HG03095 (cell line): ENCODE measurements around the gene PLXNA4.

ENCODE experiments used
- ATAC-seq: cut with Tn5 transposase; IDR thresholded peaks from one replicate; pipeline ENCODE4 v1.9.1; 2021; ENCODE audit warnings: moderate library complexity; ENCODE audit not compliant: unreplicated experiment

Gene PLXNA4

DNA sequence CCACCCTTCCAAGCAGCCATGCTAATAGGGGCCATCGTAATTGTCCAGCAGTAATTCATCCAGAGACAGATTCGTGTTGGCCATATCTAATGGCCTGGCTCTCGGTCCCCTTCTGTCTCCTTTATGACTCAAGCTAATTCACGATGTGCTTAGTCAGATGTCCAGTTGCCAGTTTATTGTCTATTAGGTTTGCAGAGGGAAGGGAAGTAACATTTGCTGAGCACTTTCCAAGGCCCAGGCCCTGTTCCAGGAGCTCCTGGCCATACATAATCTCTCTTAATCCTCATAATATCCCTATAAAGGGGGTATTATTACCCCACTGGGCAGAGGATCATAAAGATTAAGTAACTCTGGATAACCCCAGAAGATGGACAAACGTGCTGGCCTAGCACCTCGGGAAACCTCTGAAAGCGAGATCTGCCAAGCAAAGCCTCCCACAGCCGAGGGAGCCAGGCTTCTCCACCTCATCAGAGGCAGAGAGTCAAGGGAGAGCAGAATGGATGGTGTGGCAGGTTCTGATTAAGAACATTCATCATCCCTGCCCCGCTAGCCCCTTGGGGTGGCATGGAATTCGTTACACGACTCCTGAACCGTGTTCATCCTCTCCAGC, 153.7 kb downstream of the PLXNA4 start:
- no peak for ATAC-seq

DNA sequence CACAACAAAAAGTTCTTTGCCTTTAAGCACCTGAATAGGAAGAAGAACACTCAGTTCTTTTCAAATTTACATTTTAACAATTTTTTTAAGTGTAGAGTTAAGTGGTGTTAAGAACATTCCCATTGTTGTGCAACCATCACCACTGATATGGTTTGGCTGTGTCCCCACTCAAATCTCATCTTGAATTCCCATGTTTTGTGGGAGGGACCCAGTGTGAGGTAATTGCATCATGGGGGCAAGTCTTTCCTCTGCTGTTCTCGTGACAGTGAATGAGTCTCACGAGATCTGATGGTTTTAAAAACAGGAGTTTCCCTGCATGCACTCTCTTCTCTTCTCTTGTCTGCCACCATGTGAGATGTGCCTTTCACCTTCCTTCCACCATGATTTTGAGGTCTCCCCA, 155.7 kb downstream of the PLXNA4 start:
- ATAC-seq, result no peak

DNA sequence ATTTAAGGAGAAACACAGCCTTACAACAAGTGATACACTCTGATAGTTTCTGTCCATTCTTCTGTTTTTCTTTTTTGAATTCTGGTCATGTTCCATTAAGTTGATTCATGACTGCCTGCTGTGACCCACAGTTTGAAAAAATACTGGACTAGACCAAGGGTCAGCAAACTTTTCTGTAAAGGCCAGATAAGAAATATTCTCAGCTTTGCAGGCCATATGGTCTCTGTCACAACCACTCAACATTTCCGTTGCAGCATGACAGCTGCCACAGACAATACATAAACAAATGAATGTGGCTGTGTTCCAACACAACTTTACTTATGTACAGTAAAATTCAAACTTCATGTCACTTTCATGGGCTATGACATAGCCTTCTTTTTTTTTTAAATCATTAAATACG, 156.7 kb downstream of the PLXNA4 start:
- ATAC-seq, result no peak

DNA sequence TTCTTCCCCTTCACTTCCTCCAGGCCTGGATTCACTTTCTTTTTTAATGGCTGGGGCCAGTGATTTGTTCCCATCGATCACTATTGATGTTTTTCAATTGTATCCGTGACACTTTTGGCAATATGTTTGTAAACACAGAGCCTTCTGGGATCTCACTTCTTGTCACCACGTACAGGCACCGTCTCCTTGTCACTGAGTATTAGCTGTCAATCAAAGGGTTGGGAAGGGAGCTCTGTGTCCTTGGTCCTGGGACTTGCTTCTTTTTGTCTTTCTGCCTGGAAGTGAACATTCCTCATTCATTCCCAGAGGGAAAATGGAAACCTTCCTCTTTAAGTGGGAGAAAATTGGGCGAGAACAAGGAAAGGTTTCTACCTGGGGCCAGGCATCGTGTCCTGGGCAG, 157.4 kb downstream of the PLXNA4 start:
- ATAC-seq, result no peak

DNA sequence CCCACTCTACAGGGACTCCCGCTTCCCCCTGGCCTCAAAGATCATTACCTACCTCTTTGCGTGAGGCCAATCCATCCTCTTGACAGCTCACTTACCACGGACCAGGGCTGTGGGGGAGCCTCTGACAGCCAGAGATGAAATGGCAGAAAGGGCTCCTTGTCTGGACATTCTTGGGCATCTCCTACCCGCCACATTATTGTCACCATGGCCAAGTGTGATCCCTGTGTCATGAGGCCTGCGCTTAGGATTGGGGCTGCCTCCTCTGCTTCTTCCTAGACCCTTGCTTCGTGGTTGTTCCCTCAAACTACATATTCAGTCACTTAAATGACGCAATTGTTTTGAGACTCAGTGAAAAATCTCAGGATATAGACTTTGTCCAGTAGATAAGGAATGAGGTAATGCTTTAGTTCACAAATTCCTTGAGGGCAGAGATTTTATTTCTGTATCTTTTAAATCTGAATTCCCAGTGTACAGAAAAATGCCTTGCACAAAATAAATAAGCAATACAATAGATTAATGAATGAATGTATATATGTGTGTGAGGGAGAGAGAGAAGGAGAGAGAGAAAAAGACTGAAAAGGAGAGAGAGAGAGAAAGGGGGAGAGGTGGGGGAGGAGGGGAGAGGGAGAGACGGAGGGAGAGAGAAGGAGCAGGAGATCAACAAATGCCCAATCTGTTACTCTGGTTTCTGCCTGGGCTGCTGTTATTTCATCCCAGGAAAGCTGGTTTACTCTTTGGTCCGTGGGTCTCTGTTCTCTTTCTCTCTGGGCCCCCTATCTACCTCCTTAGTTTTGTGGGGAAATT, 159.0 kb downstream of the PLXNA4 start:
- ATAC-seq, result no peak

DNA sequence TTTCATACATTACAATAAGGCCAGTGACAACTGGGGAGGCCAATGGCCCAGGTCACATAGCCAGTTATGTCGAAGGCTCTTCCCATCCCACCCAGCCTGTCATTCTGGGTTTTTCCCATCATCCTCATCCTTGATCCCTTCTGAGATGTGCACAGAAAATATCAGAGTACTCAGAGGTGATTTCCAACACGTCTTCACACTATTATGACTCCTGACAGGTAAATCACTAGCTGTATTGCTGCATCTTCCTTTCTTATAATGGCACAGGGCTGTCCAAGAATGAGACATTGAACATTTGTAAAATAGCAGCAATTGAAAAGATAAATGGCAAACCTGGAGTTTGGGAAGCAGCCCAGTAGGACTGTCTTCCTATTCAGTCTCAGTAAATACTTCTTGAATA, 159.9 kb downstream of the PLXNA4 start:
- no peak for ATAC-seq

DNA sequence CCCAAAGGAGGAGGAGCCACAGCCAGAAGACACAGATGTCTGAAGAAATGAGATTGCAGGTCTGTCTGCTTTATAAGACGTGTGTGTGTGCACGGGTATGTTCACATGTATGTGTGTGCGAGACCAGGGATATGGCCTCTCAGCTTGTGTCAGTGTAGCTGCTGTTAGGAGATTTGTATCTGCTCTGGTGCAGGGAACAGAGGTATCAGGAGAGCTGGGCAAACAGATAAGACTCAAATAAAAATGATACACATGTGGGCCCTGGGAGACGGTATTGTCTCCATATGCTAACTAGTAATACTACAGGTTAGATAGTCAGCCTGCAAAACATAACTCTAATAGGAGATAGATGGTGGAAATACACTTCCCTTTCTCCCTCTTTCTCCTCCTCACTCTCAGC, 161.0 kb downstream of the PLXNA4 start:
- ATAC-seq, result no peak

DNA sequence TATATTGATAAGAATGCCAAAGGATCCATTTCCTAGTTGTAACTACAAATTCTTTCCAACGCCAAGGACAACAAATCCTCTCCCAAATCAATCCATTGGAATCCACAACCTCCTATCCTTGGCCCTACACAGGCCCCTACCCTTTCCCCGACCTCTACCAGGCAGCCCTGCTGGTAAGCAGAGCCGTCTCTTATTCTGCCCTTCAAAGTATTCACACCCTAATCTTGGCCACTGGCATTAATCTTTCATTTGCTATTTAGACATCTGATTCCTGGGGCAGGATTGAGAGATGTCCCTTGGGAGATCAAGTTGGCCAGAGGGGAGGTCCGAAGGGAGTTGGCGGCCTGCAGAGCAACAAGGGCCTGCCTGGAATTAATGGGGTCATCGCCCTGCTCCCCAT, 161.4 kb downstream of the PLXNA4 start:
- no peak for ATAC-seq

DNA sequence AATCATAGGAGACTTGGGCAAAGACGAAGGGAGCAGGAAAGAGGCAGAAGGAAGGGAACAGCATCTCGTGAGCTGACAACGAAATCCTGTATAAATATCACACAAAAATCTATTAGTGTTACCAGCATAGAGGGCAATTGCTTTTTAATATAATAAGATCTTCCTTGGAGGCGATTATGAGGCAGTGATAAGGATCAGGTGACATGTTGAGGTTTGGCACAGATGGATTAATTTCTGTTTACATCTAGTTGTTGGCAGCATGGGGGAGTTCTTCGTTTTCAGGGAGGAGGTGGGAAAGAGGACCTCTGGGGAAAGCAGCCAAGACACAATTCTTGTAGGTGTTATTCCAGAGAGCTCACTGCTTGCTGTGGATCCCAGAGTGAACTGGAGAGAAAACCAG, 163.8 kb downstream of the PLXNA4 start:
- no peak for ATAC-seq

DNA sequence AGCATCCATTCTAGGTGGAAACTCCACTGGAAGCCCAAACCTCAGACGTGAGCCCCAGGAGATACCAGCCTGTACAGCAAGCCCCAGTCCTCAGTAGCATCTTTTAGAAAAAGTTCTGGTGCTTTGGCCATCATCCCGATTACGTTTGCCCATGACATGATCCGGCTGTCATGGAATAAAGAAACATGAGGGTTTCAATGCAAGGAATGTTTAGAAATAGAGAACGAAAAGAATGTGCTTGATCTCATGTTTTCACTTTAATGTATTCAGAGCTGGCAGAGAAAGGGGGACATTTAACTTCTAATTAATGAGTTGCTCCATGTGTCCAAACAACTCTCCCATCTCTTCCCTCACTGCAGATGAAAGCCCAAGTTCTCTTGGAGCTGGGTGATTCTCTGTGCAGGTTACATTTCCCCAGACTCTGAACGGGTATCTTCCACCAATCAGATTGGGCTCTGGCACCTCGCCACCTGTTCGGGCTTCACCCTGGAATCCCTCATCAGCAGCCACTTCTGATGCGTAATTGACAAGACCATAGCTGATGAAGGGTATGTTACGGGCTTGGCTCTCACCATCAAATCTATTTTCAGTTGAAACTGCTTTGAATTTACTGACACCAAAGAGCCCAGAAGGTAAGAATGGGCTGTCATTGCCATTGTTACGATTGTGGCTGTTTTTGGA, 165.3 kb downstream of the PLXNA4 start:
- no peak for ATAC-seq

DNA sequence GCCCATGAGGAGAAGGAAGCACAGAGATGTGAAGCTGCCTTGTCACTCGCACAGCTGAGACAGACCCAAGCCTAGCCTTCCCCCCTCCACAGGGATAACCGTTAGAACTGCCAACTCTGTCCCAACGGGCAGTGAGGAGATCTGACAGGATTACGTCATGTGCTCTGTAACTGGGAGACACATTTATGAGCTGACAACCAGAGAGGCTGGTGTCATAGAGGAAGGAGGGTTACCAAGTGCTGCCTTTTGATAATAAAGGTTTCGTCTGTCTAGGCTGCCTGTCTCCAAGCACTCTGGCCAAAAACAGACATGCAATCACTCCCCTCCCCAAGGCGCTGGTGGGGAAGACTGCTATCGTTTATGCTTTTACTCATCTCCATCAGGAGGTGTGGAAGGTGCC, 165.9 kb downstream of the PLXNA4 start:
- ATAC-seq, result no peak

DNA sequence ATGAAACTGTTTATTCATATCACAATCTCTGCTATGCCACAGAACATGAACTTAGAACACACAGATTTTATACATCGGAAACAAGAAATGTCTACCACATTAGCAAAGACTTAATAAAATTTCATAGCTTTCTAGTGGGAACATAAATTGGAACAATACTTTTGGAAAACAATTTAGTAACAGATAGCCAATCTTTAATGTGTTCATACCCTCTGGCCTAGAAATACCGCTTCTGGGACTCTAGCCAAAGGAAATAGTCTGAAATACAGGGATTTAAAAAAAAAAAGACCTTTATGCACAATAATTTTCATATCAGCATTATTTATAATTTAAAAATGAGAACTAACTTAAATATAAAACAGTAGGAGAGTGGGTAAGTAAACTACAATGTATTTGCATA, 168.5 kb downstream of the PLXNA4 start:
- ATAC-seq, result no peak

DNA sequence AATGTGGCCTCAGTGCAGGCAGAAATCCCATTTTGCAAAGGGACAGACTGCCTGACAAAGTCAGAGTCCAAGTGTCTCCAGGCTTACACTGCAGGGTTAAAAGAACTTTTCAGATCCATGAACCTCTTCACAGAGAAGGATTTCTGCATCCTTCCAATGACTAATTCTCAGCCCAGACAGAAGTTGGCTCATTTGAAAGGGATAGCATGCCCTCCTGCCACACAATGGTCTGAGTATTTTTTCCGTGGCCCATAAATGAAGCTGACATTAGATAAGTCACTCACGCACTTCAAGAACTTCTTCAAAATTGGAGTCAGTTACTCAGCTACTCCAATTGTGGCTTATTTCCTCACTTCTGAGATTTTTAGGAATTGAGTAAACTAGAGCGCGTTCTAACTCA, 170.2 kb downstream of the PLXNA4 start:
- no peak for ATAC-seq

DNA sequence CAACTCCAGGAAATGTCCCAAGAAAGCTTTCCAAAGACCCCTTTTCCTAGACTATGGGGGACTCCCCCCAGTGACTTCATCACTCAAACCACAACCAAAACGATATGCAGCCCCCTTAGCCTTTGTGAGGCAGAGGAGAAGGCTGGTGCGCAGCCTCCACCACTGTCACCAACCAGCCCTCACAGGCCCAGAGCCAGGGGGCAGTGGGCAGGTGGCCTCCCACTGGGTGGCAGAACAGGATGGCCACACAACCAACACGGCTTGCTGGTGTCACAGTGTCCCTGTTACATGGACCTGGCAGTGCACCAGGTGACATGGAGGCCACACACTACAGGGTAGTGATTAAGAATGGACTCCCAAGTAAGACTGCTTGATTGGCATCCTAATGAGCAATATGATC, 172.0 kb downstream of the PLXNA4 start:
- ATAC-seq, result no peak

DNA sequence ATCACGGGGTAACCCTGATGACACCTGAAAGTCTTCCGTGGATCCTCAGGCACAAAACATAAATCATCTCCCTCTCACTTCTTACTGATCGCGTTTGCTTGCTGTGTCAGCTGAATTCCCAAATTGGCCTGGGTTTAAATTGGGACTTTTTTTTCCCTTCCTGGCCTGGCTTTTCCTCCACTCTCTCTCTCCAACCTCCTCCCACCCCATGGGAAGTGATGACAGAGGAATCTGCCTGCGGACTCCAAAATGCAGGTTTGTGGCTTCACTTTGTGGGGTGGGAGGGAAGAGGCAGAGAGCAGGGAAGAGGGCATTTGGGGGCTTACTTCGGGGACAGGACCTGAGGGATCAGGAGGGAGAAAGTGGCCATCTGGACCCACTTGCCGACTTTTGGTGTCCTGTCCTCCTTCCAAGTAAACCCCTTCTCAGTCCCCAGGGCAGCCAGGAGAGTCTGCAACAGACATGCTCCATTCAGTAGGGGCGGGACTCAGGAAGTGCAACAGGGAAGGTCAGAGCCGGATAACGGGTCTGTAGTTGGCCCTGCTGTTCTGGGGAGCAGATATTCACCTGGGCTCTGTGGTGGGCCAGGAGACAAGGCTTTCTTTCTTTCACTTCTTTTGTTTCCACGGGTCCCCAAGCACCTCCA, 172.7 kb downstream of the PLXNA4 start:
- no peak for ATAC-seq

DNA sequence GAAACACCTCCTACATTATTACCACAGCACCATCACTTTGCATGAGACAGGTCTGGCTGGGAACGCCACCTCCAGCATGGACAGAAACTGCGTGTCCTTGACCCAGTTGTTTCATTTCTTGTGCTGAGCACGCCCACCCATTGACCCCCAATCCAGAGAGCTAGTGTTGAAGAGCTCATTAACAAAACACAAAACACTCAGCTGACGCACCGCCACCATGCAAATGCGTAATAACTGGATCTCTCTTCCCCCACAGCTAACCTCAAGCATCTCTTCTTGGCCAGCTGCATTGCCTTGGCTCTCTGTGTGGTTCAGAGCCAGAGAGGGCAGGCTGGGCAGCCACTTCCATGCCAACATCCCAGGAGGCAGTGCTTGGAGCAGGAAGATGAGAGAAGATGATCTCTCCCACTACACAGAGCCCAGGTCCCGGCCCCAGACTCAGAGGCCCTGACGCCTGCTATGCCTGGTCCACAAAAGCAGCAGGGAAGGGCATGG, 173.5 kb downstream of the PLXNA4 start:
- ATAC-seq, result no peak

DNA sequence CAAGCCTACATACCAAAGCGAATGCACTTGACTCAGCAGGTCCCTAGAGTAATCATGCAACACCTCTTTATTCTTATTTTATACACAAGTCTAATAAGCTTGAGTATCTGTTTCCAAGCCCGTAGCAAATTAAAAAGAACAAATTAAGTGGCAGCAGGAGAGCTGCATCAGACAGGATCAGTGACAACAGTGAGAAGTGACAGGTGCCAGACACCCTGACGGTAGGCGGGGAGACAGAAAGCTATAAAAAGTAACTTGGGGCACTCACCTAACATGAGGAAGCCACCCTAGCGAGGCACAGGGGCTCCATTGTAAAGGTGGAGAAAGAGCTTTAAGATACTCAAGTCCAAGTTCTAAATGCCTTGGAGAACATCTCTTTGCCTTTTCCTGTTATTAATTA, 174.2 kb downstream of the PLXNA4 start:
- no peak for ATAC-seq

DNA sequence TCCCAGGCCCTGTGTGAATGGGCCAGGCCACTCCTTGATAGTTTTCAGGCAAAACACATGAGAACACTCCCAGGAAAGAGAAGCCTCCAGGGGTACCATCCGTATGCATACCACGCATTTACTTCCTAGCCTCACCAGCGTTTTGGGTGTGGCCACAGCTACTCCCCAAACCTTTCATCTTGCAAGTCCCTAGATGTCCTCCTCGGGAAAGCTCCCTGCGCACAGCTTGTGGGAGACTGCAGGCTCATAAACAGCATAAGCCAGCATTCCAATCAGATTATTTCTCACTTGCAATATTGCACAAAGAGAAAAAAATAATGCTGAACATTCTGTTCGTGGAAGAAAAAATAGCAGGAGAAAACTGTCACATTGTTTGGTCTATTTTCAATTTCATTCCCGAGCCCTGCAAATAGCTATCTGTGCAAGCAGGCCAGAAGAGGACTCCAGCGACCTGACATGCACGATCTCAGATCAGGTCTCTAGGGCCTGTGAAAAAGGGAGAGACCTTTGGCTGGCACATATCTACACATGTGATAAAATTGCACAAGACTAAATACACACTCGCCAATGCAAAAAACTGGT, 175.6 kb downstream of the PLXNA4 start:
- no peak for ATAC-seq

DNA sequence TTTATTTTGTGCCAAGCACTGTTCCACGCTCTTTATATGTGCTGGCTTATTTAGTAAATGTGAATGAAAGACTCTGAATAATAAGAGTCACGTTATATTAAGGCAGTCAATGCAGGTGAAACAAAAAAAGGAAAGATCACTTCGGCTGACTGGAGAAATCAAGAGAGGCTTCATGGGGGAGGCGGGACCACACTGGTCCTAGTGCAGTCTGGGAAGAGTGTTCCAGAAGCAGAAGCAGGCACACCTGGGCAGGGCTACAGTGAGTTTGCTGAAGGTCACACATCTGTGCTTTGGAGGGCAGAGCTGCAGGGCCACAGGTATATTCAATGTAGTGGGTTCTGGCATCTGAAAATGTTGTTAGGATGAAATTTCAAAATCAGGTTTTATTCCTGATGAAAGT, 176.9 kb downstream of the PLXNA4 start:
- ATAC-seq, result no peak

DNA sequence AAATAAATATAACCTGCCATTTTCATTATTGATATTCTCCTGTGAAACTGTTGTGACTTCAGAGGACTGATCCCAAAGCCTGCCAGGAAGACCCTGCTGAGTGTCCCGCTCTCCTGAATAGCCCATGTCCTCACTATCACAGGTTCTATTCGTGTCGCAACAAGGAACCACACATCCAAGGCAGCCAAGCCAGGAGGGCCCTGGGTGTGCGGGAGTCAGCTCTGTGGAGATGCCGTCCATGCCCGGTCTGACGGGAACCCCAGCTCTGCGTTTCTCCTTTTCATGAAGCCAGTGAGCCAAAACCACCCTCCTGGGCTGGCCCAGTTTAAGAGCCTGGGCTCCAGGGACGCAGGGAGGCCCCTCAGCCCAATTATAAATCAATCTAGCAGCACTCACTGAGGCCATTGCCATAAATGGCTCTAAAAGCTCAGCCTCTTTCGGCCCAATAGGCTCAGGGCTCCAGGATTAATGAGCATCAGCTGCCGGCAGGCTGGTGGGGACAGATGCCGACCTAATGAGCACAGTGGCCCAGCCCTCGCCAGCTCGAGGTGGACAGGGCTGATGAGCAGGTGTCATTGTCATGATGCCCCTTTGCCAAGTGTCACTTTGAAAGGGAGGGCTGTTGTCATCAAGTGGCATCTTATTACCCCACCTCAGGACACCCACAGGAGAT, 177.9 kb downstream of the PLXNA4 start:
- no peak for ATAC-seq

DNA sequence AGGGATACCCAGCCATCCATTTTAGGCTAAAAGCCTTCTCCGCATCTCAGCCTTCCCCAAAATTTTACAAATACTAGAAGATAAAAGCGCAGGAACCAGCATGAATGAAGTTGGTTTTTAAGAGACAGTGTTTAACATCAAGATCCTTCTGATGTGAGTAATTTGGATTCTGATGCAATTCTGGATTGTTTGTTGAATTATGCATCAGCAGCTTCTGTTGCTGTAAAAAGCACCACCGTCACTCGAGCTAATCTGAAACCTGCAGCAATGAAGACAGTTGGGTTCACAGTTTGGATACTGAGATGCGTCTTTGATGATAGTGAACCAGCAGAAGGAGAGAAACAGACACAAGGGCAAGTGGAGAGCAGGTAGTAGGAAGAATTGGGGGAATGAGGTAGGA, 179.2 kb downstream of the PLXNA4 start:
- no peak for ATAC-seq
